Heart left ventricle (tissue), 13 donors: Measurements from ENCODE around the gene FNDC11.

Source experiments
- POLR2A ChIP-seq, 2 donors: fragments of 450-650 bp; IDR thresholded peaks; one replicate each; pipeline ENCODE4 v1.6.1; 2017; ENCODE audit warnings: antibody characterized with exemption in 2 of 2, mild to moderate bottlenecking in 2 of 2, moderate library complexity in 2 of 2
- TF ChIP-seq, protein P1 (sequence below), 12 donors: fragments of 200-600 bp; sonication (generic) in 4 of 12; IDR thresholded peaks; one replicate each; pipeline versions ENCODE4 v1.5.0 to v1.8.0; 2018 to 2022; ENCODE audit warnings: antibody characterized with exemption in 12 of 12, mild to moderate bottlenecking in 5 of 12
- donor health status: ischemic (EF 13 %, LVEDD 7.1; RV severe dilation, severe dysfunction).
- donor health status: DM: no; HTN: yes; CAD: no.
- donor health status: DM: no; HTN: no; CAD: no.
- donor health status: ischemic (EF 25% LVEDD 6.9; RV normal size, moderate dysfunction).
- donor health status: ischemic (EF 25% LVEDD 5.7; RV mildly dilated, moderate dysfunction).
- donor health status: ischemic (EF 35%, LVEDD 5.7; RV mildly dilated, moderate dysfunction).
- donor health status: nonischemic (EF 11% LVEDD 7.7; RV severe dilation, severe dysfunction).
- donor health status: DM: yes; HTN: yes; CAD: no.
- donor health status: PGD.
- donor health status: ischemic (EF 29% LVEDD 5.4; RV normal size, mild dysfunction).
- donor health status: nonischemic (EF 23%, LVEDD 6.1; RV moderate dilation, normal function).

DNA sequence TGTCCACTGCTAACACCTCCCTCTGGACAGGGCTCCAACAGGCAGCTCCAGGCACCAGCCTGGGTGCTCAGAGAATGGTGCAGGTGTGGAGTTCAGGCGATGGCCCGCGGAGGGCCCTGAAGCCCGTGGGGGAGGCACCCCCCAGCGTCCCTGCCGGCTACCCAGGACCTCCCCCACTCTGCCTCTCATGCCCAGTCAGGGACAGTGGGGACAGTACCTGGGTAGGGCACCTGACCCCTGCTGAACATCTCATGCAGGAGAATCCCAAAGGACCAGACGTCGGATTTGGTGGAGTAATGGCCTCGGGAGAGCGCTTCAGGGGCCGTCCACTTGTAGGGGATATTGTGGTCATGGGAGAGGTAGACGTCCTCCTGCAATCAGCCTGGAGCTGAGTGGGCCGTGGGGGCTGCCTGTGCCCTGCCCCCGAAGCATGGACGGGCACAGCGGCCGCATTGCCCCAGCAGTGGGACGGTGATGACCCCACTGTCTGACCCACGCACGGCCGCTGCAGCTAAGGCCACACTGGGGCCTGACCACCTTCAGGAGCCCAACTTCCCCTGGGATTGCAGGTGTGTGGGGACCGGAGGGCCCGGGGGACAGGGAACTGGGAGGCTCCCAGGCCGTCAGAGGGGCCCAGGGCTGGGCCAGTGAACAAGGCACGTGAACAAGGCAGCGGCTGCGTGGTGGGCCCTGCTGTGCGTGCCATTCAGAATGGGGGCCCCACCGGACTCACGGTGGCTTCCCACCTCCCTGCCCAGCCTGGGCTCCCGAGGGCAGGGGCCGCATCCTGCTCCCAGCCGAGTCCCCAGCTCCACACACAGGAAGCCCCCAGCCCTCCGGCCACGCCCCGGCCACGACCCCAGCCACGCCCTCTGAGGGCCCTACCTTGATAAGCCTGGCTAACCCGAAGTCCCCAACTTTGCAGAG lies 23.8 kb upstream of the FNDC11 start:
- TF ChIP-seq, protein P1, sequence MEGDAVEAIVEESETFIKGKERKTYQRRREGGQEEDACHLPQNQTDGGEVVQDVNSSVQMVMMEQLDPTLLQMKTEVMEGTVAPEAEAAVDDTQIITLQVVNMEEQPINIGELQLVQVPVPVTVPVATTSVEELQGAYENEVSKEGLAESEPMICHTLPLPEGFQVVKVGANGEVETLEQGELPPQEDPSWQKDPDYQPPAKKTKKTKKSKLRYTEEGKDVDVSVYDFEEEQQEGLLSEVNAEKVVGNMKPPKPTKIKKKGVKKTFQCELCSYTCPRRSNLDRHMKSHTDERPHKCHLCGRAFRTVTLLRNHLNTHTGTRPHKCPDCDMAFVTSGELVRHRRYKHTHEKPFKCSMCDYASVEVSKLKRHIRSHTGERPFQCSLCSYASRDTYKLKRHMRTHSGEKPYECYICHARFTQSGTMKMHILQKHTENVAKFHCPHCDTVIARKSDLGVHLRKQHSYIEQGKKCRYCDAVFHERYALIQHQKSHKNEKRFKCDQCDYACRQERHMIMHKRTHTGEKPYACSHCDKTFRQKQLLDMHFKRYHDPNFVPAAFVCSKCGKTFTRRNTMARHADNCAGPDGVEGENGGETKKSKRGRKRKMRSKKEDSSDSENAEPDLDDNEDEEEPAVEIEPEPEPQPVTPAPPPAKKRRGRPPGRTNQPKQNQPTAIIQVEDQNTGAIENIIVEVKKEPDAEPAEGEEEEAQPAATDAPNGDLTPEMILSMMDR (IDR thresholded peaks at IDR 0.05), result no peak
- TF ChIP-seq POLR2A (IDR thresholded peaks at IDR 0.05), result no peak
